Bone marrow (tissue), 2 donors: Measurements from ENCODE around the gene IFTAP.

Experiments
- DNase-seq, 2 donors: peaks; one replicate each; lab custom pipeline; 2025; lab: John Stamatoyannopoulos, UW

The IFTAP gene

GRCh38 chr11:36598051-36598450 lies 3.7 kb downstream of the IFTAP start, which contains the start of gene RAG2:
Gene RAG2, minus strand, starts transcription at chr11:36598236. Its CDS starts 4,068 bp downstream, at chr11:36594168.
- DNase-seq = no peak

GRCh38 chr11:36600180-36600579 lies 5.9 kb downstream of the IFTAP start:
- no peak for DNase-seq

GRCh38 chr11:36601155-36601554 lies 6.9 kb downstream of the IFTAP start:
- DNase-seq = peak in 1 of 2 donors; percentile 84

- DNase-seq = no peak
These were observed 7.8 kb downstream of the IFTAP start for GRCh38 chr11:36602135-36602534.

GRCh38 chr11:36605221-36606216 lies 11.2 kb downstream of the IFTAP start:
- DNase-seq = no peak

- DNase-seq = no peak
These were observed 14.3 kb downstream of the IFTAP start for GRCh38 chr11:36608491-36609199.

- no peak for DNase-seq
These were observed 15.1 kb downstream of the IFTAP start for GRCh38 chr11:36609383-36609782.

GRCh38 chr11:36615826-36616225 lies 21.5 kb downstream of the IFTAP start:
- no peak for DNase-seq

GRCh38 chr11:36617543-36618362 lies 23.5 kb downstream of the IFTAP start:
- no peak for DNase-seq

- peak in 1 of 2 donors; percentile 44 for DNase-seq
These were observed 24.2 kb downstream of the IFTAP start for GRCh38 chr11:36618363-36619047.

- no peak for DNase-seq
These were observed 25.2 kb downstream of the IFTAP start for GRCh38 chr11:36619502-36619901.

GRCh38 chr11:36620246-36620645 lies 25.9 kb downstream of the IFTAP start:
- no peak for DNase-seq

- peak in 1 of 2 donors; percentile 34 for DNase-seq
These were observed 28.3 kb downstream of the IFTAP start for GRCh38 chr11:36622431-36623136.

- no peak for DNase-seq
These were observed 29.2 kb downstream of the IFTAP start for GRCh38 chr11:36623494-36623893.

- DNase-seq = no peak
These were observed 32.7 kb downstream of the IFTAP start for GRCh38 chr11:36627006-36627405.

GRCh38 chr11:36627471-36627870 lies 33.2 kb downstream of the IFTAP start:
- DNase-seq = no peak

GRCh38 chr11:36628141-36628540 lies 33.8 kb downstream of the IFTAP start:
- no peak for DNase-seq

- no peak for DNase-seq
These were observed 34.5 kb downstream of the IFTAP start for GRCh38 chr11:36628765-36629244.

- DNase-seq = no peak
These were observed 37.5 kb downstream of the IFTAP start for GRCh38 chr11:36631774-36632173.

- DNase-seq = no peak
These were observed 41.0 kb downstream of the IFTAP start for GRCh38 chr11:36635066-36635862.
